ENCODE results near the gene CDH18.

CDH18 gene

GRCh38 chr5:19733612-19734495 is 254.1 kb downstream of the CDH18 start:
- no peak for DNase-seq (ENCODE audit: low read depth)

GRCh38 chr5:19728571-19728970 is 259.4 kb downstream of the CDH18 start:
- DNase-seq (ENCODE audit: low read depth) = no peak

GRCh38 chr5:19719109-19719508 is 268.9 kb downstream of the CDH18 start:
- DNase-seq (ENCODE audit: low read depth) = no peak

- DNase-seq (ENCODE audit: low read depth) = no peak
Observed at GRCh38 chr5:19713740-19714139, 274.3 kb downstream of the CDH18 start.

GRCh38 chr5:19709403-19709802 is 278.6 kb downstream of the CDH18 start:
- DNase-seq (ENCODE audit: low read depth) = no peak

GRCh38 chr5:19706776-19707175 is 281.2 kb downstream of the CDH18 start:
- DNase-seq (ENCODE audit: low read depth) = no peak

GRCh38 chr5:19701731-19702130 is 286.3 kb downstream of the CDH18 start:
- DNase-seq (ENCODE audit: low read depth) = no peak

GRCh38 chr5:19694949-19695611 is 292.9 kb downstream of the CDH18 start:
- no peak for DNase-seq (ENCODE audit: low read depth)

- DNase-seq (ENCODE audit: low read depth) = no peak
Observed at GRCh38 chr5:19690978-19691377, 297.0 kb downstream of the CDH18 start.

- DNase-seq (ENCODE audit: low read depth) = no peak
Observed at GRCh38 chr5:19685473-19685872, 302.5 kb downstream of the CDH18 start.

GRCh38 chr5:19676895-19677294 is 311.1 kb downstream of the CDH18 start:
- peak; percentile 48 for DNase-seq (ENCODE audit: low read depth)

GRCh38 chr5:19660679-19661078 is 327.3 kb downstream of the CDH18 start:
- no peak for DNase-seq (ENCODE audit: low read depth)

- no peak for DNase-seq (ENCODE audit: low read depth)
Observed at GRCh38 chr5:19655627-19656026, 332.4 kb downstream of the CDH18 start.

GRCh38 chr5:19638461-19638860 is 349.5 kb downstream of the CDH18 start:
- no peak for DNase-seq (ENCODE audit: low read depth)

- DNase-seq (ENCODE audit: low read depth) = no peak
Observed at GRCh38 chr5:19630876-19631275, 357.1 kb downstream of the CDH18 start.

GRCh38 chr5:19626211-19626610 is 361.8 kb downstream of the CDH18 start:
- no peak for DNase-seq (ENCODE audit: low read depth)

GRCh38 chr5:19625562-19625961 is 362.4 kb downstream of the CDH18 start:
- DNase-seq (ENCODE audit: low read depth) = no peak

GRCh38 chr5:19619571-19619970 is 368.4 kb downstream of the CDH18 start:
- no peak for DNase-seq (ENCODE audit: low read depth)

- DNase-seq (ENCODE audit: low read depth) = no peak
Observed at GRCh38 chr5:19616701-19617215, 371.2 kb downstream of the CDH18 start.

GRCh38 chr5:19615661-19616060 is 372.3 kb downstream of the CDH18 start:
- no peak for DNase-seq (ENCODE audit: low read depth)

- no peak for DNase-seq (ENCODE audit: low read depth)
Observed at GRCh38 chr5:19615071-19615470, 372.9 kb downstream of the CDH18 start.

- no peak for DNase-seq (ENCODE audit: low read depth)
Observed at GRCh38 chr5:19608444-19609002, 379.5 kb downstream of the CDH18 start.

- DNase-seq (ENCODE audit: low read depth) = no peak
Observed at GRCh38 chr5:19605846-19606407, 382.1 kb downstream of the CDH18 start.

All from HS-5 (cell line).